K562 (cell line): ENCODE results near the gene SEC31A. TPM values are rescaled to one million over a fixed set of nuclear protein-coding genes. Genes with fewer than 3 reads are reported as not detected.

Source experiments
- ATAC-seq: fragments of 200-7000 bp; cut with Tn5 transposase; 3 replicates; pipeline ENCODE4 v1.9.1; 2020; ENCODE audit warnings: moderate library complexity
- BruUV-seq: library from RNA; stranded (reverse); fragments of 400-500 nt; replicated peaks from 2 replicates; lab custom pipeline; 2021; lab: Mats Ljungman, UMichigan
- CTCF ChIA-PET: fragments of 300-600 bp; formaldehyde crosslinking; extraction: SDS; loops from one replicate; lab custom pipeline; 2021; ENCODE audit warnings: low intra/inter-chr PET ratio; lab: Yijun Ruan, JAX
- POLR2A ChIA-PET: fragments of 300-600, 350-650 bp; sonication (Branson Sonifier 250); formaldehyde crosslinking; extraction: SDS; loops from one replicate; lab custom pipeline; 2021; ENCODE audit warnings: antibody characterized with exemption, inconsistent platforms; lab: Yijun Ruan, JAX
- DNase-seq, 4 experiments: peaks; one replicate each; pipeline versions ENCODE4 v3.0.0 to v3.0.0-alpha.2; 2011 to 2018; ENCODE audit warnings: low spot score in 3 of 4, mixed read lengths in 3 of 4; ENCODE audit errors: extremely low read depth in 1 of 4
- FAIRE-seq: peaks from 2 replicates; lab custom pipeline; 2011; peaks lifted over from hg19 to GRCh38; lab: Jason Lieb, UNC
- H2AFZ ChIP-seq: 2 replicates; pipeline ENCODE4 v1.6.0; 2011; ENCODE audit warnings: low read depth, low read length, control low read depth, inconsistent platforms
- H3K27ac ChIP-seq: fragments of 200-600 bp; 3 replicates; pipeline ENCODE4 v1.8.0; 2011; ENCODE audit warnings: low read depth, mild to moderate bottlenecking, control low read depth, inconsistent platforms, low read length, moderate library complexity, mixed read lengths; ENCODE audit errors: extremely low read depth
- H3K27me3 ChIP-seq, 2 experiments: fragments of 300-600 bp in 1 of 2; 2 replicates in 1 of 2; 3 replicates in 1 of 2; pipeline versions ENCODE4 v1.6.0 to v1.8.0; 2011; ENCODE audit warnings: inconsistent platforms in 2 of 2, low read length in 2 of 2, mild to moderate bottlenecking in 1 of 2, mixed read lengths in 1 of 2, moderate library complexity in 1 of 2; ENCODE audit not compliant: control insufficient read depth in 2 of 2, insufficient read depth in 2 of 2
- H3K36me3 ChIP-seq: fragments of 300-600 bp; 3 replicates; pipeline ENCODE4 v1.8.0; 2011; ENCODE audit warnings: mild to moderate bottlenecking, low read length, inconsistent platforms; ENCODE audit not compliant: control insufficient read depth, insufficient read depth
- H3K4me1 ChIP-seq, 2 experiments: fragments of 200-600 bp in 1 of 2; replicated peaks in 1 of 2; 2 replicates in 1 of 2; 3 replicates in 1 of 2; pipeline versions ENCODE4 v1.5.1 to v1.8.0; 2011; ENCODE audit warnings: inconsistent platforms in 2 of 2, low read length in 2 of 2, mild to moderate bottlenecking in 1 of 2, mixed read lengths in 1 of 2, moderate library complexity in 1 of 2; ENCODE audit not compliant: control insufficient read depth in 2 of 2, insufficient read depth in 2 of 2
- H3K4me2 ChIP-seq: 2 replicates; pipeline ENCODE4 v1.6.1; 2011; ENCODE audit warnings: low read length, control low read depth, inconsistent platforms, mixed read lengths; ENCODE audit not compliant: insufficient read depth
- H3K4me3 ChIP-seq: fragments of 200-600 bp; sonication (generic), shearing (Covaris generic); 2 replicates; pipeline ENCODE4 v1.5.1; 2016; ENCODE audit warnings: control low read depth, inconsistent platforms
- H3K79me2 ChIP-seq: fragments of 200-600 bp; 3 replicates; pipeline ENCODE4 v1.8.0; 2011; ENCODE audit warnings: low read length, inconsistent platforms; ENCODE audit not compliant: control insufficient read depth, insufficient read depth
- H3K9ac ChIP-seq, 2 experiments: 2 replicates each; pipeline versions ENCODE4 v1.6.0 to v1.6.1; 2011; ENCODE audit warnings: low read depth in 2 of 2, low read length in 2 of 2, control low read depth in 1 of 2, inconsistent platforms in 1 of 2, mild to moderate bottlenecking in 1 of 2, mixed read lengths in 1 of 2; ENCODE audit not compliant: insufficient read depth in 1 of 2
- H3K9me1 ChIP-seq: one replicate; pipeline ENCODE4 v1.6.0; 2011; ENCODE audit warnings: inconsistent platforms, mild to moderate bottlenecking, low read length, moderate library complexity; ENCODE audit not compliant: control insufficient read depth, insufficient read depth
- H3K9me3 ChIP-seq: replicated peaks from 2 replicates; pipeline ENCODE4 v1.5.1; 2011; ENCODE audit warnings: low read depth, low read length, inconsistent platforms; ENCODE audit not compliant: control insufficient read depth, insufficient read depth
- H4K20me1 ChIP-seq: replicated peaks from 2 replicates; pipeline ENCODE4 v1.6.1; 2011; ENCODE audit warnings: low read length, inconsistent platforms, mixed read lengths; ENCODE audit not compliant: control insufficient read depth, insufficient read depth
- ATF3 ChIP-seq, 2 experiments: fragments of 450-650 bp in 1 of 2; sonication (generic) in 1 of 2; formaldehyde crosslinking in 1 of 2; IDR thresholded peaks in 1 of 2; conservative IDR thresholded peaks in 1 of 2; 2 replicates each; pipeline versions ENCODE4 v1.6.1 to v1.8.1; 2016 to 2023; ENCODE audit warnings: mild to moderate bottlenecking in 2 of 2, moderate library complexity in 2 of 2, inconsistent platforms in 1 of 2, missing genetic modification reagents in 1 of 2
- E2F6 ChIP-seq, 2 experiments: IDR thresholded peaks; 2 replicates each; pipeline ENCODE4 v1.6.1; 2011; ENCODE audit warnings: borderline replicate concordance in 1 of 2, control low read depth in 1 of 2, low read depth in 1 of 2, low read length in 1 of 2, mild to moderate bottlenecking in 1 of 2, mixed read lengths in 1 of 2, moderate library complexity in 1 of 2; ENCODE audit not compliant: insufficient read depth in 1 of 2, insufficient read length in 1 of 2, poor library complexity in 1 of 2, severe bottlenecking in 1 of 2; ENCODE audit errors: extremely low read depth in 1 of 2
- SMARCC2 ChIP-seq: fragments of 450-650 bp; IDR thresholded peaks from 2 replicates; pipeline ENCODE4 v1.6.1; 2017; ENCODE audit warnings: antibody characterized with exemption, moderate library complexity, mild to moderate bottlenecking, low read depth
- ZNF24 ChIP-seq: fragments of 450-650 bp; IDR thresholded peaks from 2 replicates; pipeline ENCODE4 v1.6.1; 2016
- WGBS: fragments of 100-300 bp; shearing (Covaris generic); methylation state at CpG from one replicate; pipeline ENCODE4 v1.1.6; 2016; ENCODE audit warnings: low coverage, mixed read lengths; ENCODE audit not compliant: insufficient coverage; ENCODE audit errors: missing lambda C conversion rate; 5-methylcytosine and 5-hydroxymethylcytosine counted together
- in situ Hi-C: fragments of 300-500 bp; cut with MboI; formaldehyde crosslinking; loops from 4 replicates; pipeline ENCODE4 v1.15.0; 2018; ENCODE audit warnings: inconsistent platforms, mixed read lengths
- intact Hi-C: fragments of 100-400 bp; cut with micrococcal nuclease; formaldehyde crosslinking; loops from 2 replicates; pipeline ENCODE4 v1.14.2; 2022
- polyA plus RNA-seq, 8 experiments: library from polyadenylated mRNA; depleted of rRNA in 4 of 8; stranded (reverse) in 5 of 8; unstranded in 3 of 8; fragments of >200 nt; fragmentation: Nextera tagmentation in 2 of 8; fragmentation: Illumina TruSeq in 1 of 8; extraction: Ambion mirVana in 2 of 8; extraction: Trizol in 1 of 8; gene quantifications; 2 replicates each; pipeline versions ENCODE4 v1.2.1 to v1.2.3, GENCODE V29; 2011 to 2014; ENCODE audit warnings: inconsistent platforms in 1 of 8, missing spikeins in 1 of 8
- total RNA-seq, 7 experiments: library from RNA; depleted of rRNA in 6 of 7; stranded (reverse); fragments of >200 nt in 6 of 7; fragmentation: Illumina TruSeq in 2 of 7; extraction: Trizol in 2 of 7; gene quantifications; 2 replicates each; pipeline versions ENCODE4 v1.2.1 to v1.2.3, GENCODE V29; 2011 to 2021; ENCODE audit warnings: low replicate concordance in 1 of 7
- TF ChIP-seq, protein P1 (sequence below), 2 experiments: fragments of 450-650 bp; conservative IDR thresholded peaks; 2 replicates each; pipeline ENCODE4 v1.6.1; 2017; ENCODE audit warnings: mild to moderate bottlenecking in 2 of 2, moderate library complexity in 2 of 2

Gene SEC31A
- total and polyA plus RNA-seq, 9 of the 15 experiments (the other 6 are each of a cell fraction or from before 2014, with no cell fraction given), result 78.9 to 241 (median 173) TPM

- TF ChIP-seq SMARCC2, result peak; percentile 25; the same call in 1 of the 2 replicates
- no peak for TF ChIP-seq ATF3 (IDR thresholded peaks at IDR 0.05)
- peak; percentile 66; the same call in 1 of the 2 replicates for TF ChIP-seq ATF3 (CRISPR knock-in tag; conservative IDR thresholded peaks at IDR 0.05)
These were observed 439 bp downstream of the SEC31A start (continued) for GRCh38 chr4:82890528-82890900.

DNA sequence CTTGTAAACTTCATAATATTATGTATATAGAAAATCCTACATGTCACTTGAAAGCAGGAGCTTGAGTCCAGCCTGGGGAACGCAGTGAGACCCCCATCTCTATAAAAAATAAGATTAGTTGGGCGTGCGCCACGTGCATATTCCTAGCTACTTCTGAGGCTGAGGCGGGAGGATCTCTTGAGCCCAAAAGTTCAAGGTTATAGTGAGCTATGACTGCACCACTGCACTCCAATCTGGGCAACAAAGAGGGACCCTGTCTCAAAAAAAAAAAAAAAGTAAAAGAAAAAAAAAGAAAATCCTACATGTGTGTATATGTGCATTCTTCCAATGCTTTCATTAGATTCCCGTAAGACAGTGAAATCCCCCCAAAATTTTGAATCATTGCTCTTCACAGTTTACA lies 1.7 kb downstream of the SEC31A start:
- Histone ChIP-seq H3K27ac (peak overlapping the region; percentile 97; the same call in 2 of the 3 replicates), H4K20me1 (0 out of 2 replicates have a peak, but pooled peaks cover 10% of the 10 kb centered on the region)
- WGBS, result 5% methylated on average over 6 of the region's 6 CpGs

More for the DNA sequence above, 1.7 kb downstream of the SEC31A start:
- FAIRE-seq, result no peak
- in situ Hi-C loops, result no loop called here
- ChIA-PET POLR2A (interaction anchor here (0.7 to 3.9 kb wide), 10 partner anchors 11 to 608 kb away, joined by 3 to 39 read pairs (median 3); partner anchors contain the start of gene THAP9), CTCF (no interaction called here)
- Histone ChIP-seq H2AFZ (no peak overlapping the region), H3K9ac (peak overlapping the region; percentile 79 to 99; a peak in 3 of 4 replicates), H3K4me2 (peak overlapping the region; percentile 92), H3K4me3 (peak overlapping the region; percentile 96), H3K9me1 (no peaks in the 10 kb centered on the region), H3K36me3 (peaks cover 39% of the 10 kb centered on the region), H3K79me2 (peaks cover 82% of the 10 kb centered on the region), H3K9me3 (no peaks in the 10 kb centered on the region), H3K4me1 (peaks cover 6 to 25% of the 10 kb centered on the region in 2 experiments; a peak in 4 of 5 replicates), H3K27me3 (no peaks in the 10 kb centered on the region)
- no TSS peak for BruUV-seq
- no peak for TF ChIP-seq ZNF24
- peak in 1 of 2 experiments; percentile 26 for TF ChIP-seq E2F6 (IDR thresholded peaks at IDR 0.05; ENCODE audit: borderline replicate concordance in 1 of 2, extremely low read depth in 1 of 2, insufficient read depth in 1 of 2, insufficient read length in 1 of 2, low read depth in 1 of 2, low read length in 1 of 2, poor library complexity in 1 of 2, severe bottlenecking in 1 of 2)
- TF ChIP-seq, protein P1, sequence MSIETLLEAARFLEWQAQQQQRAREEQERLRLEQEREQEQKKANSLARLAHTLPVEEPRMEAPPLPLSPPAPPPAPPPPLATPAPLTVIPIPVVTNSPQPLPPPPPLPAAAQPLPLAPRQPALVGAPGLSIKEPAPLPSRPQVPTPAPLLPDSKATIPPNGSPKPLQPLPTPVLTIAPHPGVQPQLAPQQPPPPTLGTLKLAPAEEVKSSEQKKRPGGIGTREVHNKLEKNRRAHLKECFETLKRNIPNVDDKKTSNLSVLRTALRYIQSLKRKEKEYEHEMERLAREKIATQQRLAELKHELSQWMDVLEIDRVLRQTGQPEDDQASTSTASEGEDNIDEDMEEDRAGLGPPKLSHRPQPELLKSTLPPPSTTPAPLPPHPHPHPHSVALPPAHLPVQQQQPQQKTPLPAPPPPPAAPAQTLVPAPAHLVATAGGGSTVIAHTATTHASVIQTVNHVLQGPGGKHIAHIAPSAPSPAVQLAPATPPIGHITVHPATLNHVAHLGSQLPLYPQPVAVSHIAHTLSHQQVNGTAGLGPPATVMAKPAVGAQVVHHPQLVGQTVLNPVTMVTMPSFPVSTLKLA (conservative IDR thresholded peaks at IDR 0.05), result peak; percentile 33 to 62; a peak in 2 of 4 replicates
- peak; percentile 1; the same call in 1 of the 3 replicates for ATAC-seq
- DNase-seq, result peak in 1 of 4 experiments; percentile 49
- intact Hi-C loops, result no loop called here
